Lower leg skin (tissue), 4 donors: ENCODE data around the gene C2orf76. TPM values are rescaled to one million over a fixed set of nuclear protein-coding genes. Genes with fewer than 3 reads are reported as not detected.
A peak's percentile ranks its signal among the peaks of the same experiment; 100 is the strongest.

ENCODE experiments used
- DNase-seq, 2 donors: peaks; one replicate each; pipeline ENCODE4 v3.0.0-alpha.2; 2019; ENCODE audit warnings: low spot score in 2 of 2
- H3K4me3 ChIP-seq: fragments of 200-600 bp; sonication (generic); 2 replicates; pipeline ENCODE4 v1.5.1; 2017; ENCODE audit warnings: mild to moderate bottlenecking, low read depth; ENCODE audit not compliant: poor library complexity, severe bottlenecking
- CTCF ChIP-seq, 3 donors: fragments of 450-650 bp; IDR thresholded peaks; one replicate each; pipeline ENCODE4 v1.5.1; 2016; ENCODE audit warnings: antibody characterized with exemption in 3 of 3, mild to moderate bottlenecking in 3 of 3, moderate library complexity in 2 of 3
- POLR2A ChIP-seq, 2 donors: fragments of 450-650 bp; IDR thresholded peaks; one replicate each; pipeline ENCODE4 v1.6.1; 2016 to 2017; ENCODE audit warnings: antibody characterized with exemption in 2 of 2, mild to moderate bottlenecking in 1 of 2, moderate library complexity in 1 of 2
- WGBS, 2 donors: methylation state at CpG; one replicate each; pipeline ENCODE4 v1.1.5; 2018; 5-methylcytosine and 5-hydroxymethylcytosine counted together
- intact Hi-C: fragments of 100-400 bp; cut with DNase I; formaldehyde crosslinking; loops from one replicate; pipeline ENCODE4 v1.15.0; 2023; ENCODE audit warnings: low total_unique reads
- total RNA-seq, 4 donors: library from RNA; depleted of rRNA; stranded (reverse); fragments of >200 nt; gene quantifications; one replicate each; pipeline ENCODE4 v1.1.0, GENCODE V29; 2016

C2orf76 gene
- total RNA-seq, 4 donors from 2014 or later = 13.3 to 18.3 (median 16.7) TPM

GRCh38 chr2:119393971-119394748 lies 27.5 kb upstream of the C2orf76 start:
- TF ChIP-seq CTCF (IDR thresholded peaks at IDR 0.05) (no peak), POLR2A (IDR thresholded peaks at IDR 0.05) (no peak)
- DNase-seq = no peak
- intact Hi-C loops = no loop called here
- 87 to 88% methylated on average over 3 of the region's 3 CpGs for WGBS, 2 donors
- no peak overlapping the region for H3K4me3 ChIP-seq

- intact Hi-C loops = no loop called here
- WGBS, 2 donors = 11 to 14% methylated on average over 5 of the region's 5 CpGs
- peak; percentile 66 to 89 for DNase-seq
- H3K4me3 ChIP-seq = no peak overlapping the region
- TF ChIP-seq CTCF (IDR thresholded peaks at IDR 0.05) (no peak), POLR2A (IDR thresholded peaks at IDR 0.05) (no peak)
Measured at GRCh38 chr2:119389615-119390306, 23.1 kb upstream of the C2orf76 start.

GRCh38 chr2:119387381-119388129 lies 20.9 kb upstream of the C2orf76 start:
- intact Hi-C loops = no loop called here
- peak; percentile 88 to 95 for DNase-seq

GRCh38 chr2:119385466-119385865 lies 18.8 kb upstream of the C2orf76 start:
- no peak for DNase-seq
- TF ChIP-seq CTCF (IDR thresholded peaks at IDR 0.05) (no peak), POLR2A (IDR thresholded peaks at IDR 0.05) (no peak)
- H3K4me3 ChIP-seq = no peak overlapping the region
- intact Hi-C loops = no loop called here
- 84 to 90% methylated on average over 3 of the region's 3 CpGs for WGBS, 2 donors

More at GRCh38 chr2:119387381-119388129, 20.9 kb upstream of the C2orf76 start:
- WGBS, 2 donors = 14 to 15% methylated on average over 9 of the region's 9 CpGs
- H3K4me3 ChIP-seq = no peak overlapping the region
- TF ChIP-seq POLR2A (IDR thresholded peaks at IDR 0.05) (no peak), CTCF (IDR thresholded peaks at IDR 0.05) (no peak)

GRCh38 chr2:119384971-119385370 lies 18.3 kb upstream of the C2orf76 start:
- DNase-seq = peak in 1 of 2 donors; percentile 72
- WGBS, 2 donors = 73 to 91% methylated on average over 4 of the region's 4 CpGs
- TF ChIP-seq CTCF (IDR thresholded peaks at IDR 0.05) = no peak
- TF ChIP-seq POLR2A (IDR thresholded peaks at IDR 0.05) = no peak
- no peak overlapping the region for H3K4me3 ChIP-seq
- intact Hi-C loops = no loop called here
